A549 (cell line): Measurements from ENCODE around the gene KIF2A. TPM values are rescaled to one million over a fixed set of nuclear protein-coding genes. Genes with fewer than 3 reads are reported as not detected.

Experiments used
- ATAC-seq, 2 experiments: fragments of 200-7000 bp in 1 of 2; fragments of >200 bp in 1 of 2; cut with Nextera tagmentation in 1 of 2; cut with Tn5 transposase in 1 of 2; 3 replicates each; pipeline versions ENCODE4 v1.8.0 to v1.9.1; 2018 to 2020; ENCODE audit warnings: mild to moderate bottlenecking in 1 of 2, moderate library complexity in 1 of 2
- CTCF ChIA-PET: fragments of 300-600 bp; sonication (Branson Sonifier 250); formaldehyde crosslinking; extraction: SDS; loops from one replicate; lab custom pipeline; 2021; ENCODE audit warnings: antibody characterized with exemption, inconsistent platforms; lab: Yijun Ruan, JAX
- POLR2A ChIA-PET: fragments of 350-600 bp; formaldehyde crosslinking; extraction: SDS; loops from one replicate; lab custom pipeline; 2021; ENCODE audit warnings: antibody characterized with exemption, inconsistent platforms; lab: Yijun Ruan, JAX
- DNase-seq, 2 experiments: peaks; one replicate each; pipeline versions ENCODE4 v3.0.0 to v3.0.0-alpha.2; 2011 to 2016; ENCODE audit warnings: low read depth in 1 of 2, low spot score in 1 of 2
- FAIRE-seq: peaks from 2 replicates; lab custom pipeline; 2011; peaks lifted over from hg19 to GRCh38; lab: Jason Lieb, UNC
- H3K27ac ChIP-seq, 2 experiments: fragments of >200 bp; sonication (Bioruptor Twin); formaldehyde crosslinking; 3 replicates each; pipeline ENCODE4 v1.5.1; 2016 to 2017
- H3K4me1 ChIP-seq: fragments of >200 bp; sonication (Bioruptor Twin); formaldehyde crosslinking; 3 replicates; pipeline ENCODE4 v1.6.1; 2016
- H3K4me2 ChIP-seq: fragments of >200 bp; sonication (Bioruptor Twin); formaldehyde crosslinking; 3 replicates; pipeline ENCODE4 v1.6.1; 2016
- H3K4me3 ChIP-seq: fragments of >200 bp; sonication (Bioruptor Twin); formaldehyde crosslinking; 3 replicates; pipeline ENCODE4 v1.5.1; 2016
- H3K9me3 ChIP-seq: fragments of >200 bp; sonication (Bioruptor Twin); formaldehyde crosslinking; 3 replicates; pipeline ENCODE4 v1.6.1; 2016
- CBX2 ChIP-seq: fragments of 200-600 bp; sonication (generic); IDR thresholded peaks from 2 replicates; pipeline ENCODE4 v1.6.1; 2016; ENCODE audit warnings: low read depth, mild to moderate bottlenecking, borderline replicate concordance
- CHD2 ChIP-seq: fragments of 150-350 bp; IDR thresholded peaks from 2 replicates; pipeline ENCODE4 v1.6.1; 2014; ENCODE audit warnings: low read length; ENCODE audit not compliant: partially characterized antibody
- CTCF ChIP-seq: fragments of >200 bp; sonication (Bioruptor Twin); formaldehyde crosslinking; IDR thresholded peaks from 3 replicates; pipeline ENCODE4 v1.5.1; 2016
- FOSL2 ChIP-seq, 2 experiments: fragments of 450-650 bp in 1 of 2; fragments of >200 bp in 1 of 2; sonication (Bioruptor Twin) in 1 of 2; formaldehyde crosslinking; IDR thresholded peaks; 2 replicates each; pipeline versions ENCODE4 v1.5.0 to v1.6.1; 2016 to 2020; ENCODE audit warnings: mild to moderate bottlenecking in 1 of 2, moderate library complexity in 1 of 2
- HDAC2 ChIP-seq: fragments of 200-600 bp; sonication (generic); IDR thresholded peaks from 2 replicates; pipeline ENCODE4 v1.6.1; 2016
- HES2 ChIP-seq: fragments of >200 bp; sonication (Bioruptor Twin); formaldehyde crosslinking; IDR thresholded peaks from 2 replicates; pipeline ENCODE4 v1.6.1; 2016
- HEYL ChIP-seq: fragments of 250-450 bp; sonication (Bioruptor Pico); IDR thresholded peaks from 2 replicates; pipeline ENCODE4 v1.8.0; 2021; ENCODE audit warnings: mild to moderate bottlenecking, moderate library complexity
- HOXA7 ChIP-seq: fragments of 250-450 bp; sonication (Bioruptor Pico); IDR thresholded peaks from 2 replicates; pipeline ENCODE4 v1.5.0; 2020; ENCODE audit warnings: mild to moderate bottlenecking, moderate library complexity
- HOXB13 ChIP-seq: fragments of 250-450 bp; sonication (Bioruptor Pico); IDR thresholded peaks from 2 replicates; pipeline ENCODE4 v1.5.0; 2020; ENCODE audit warnings: low read depth, mild to moderate bottlenecking, moderate library complexity
- HOXB5 ChIP-seq: fragments of 250-450 bp; sonication (Bioruptor Pico); IDR thresholded peaks from 2 replicates; pipeline ENCODE4 v1.5.0; 2020; ENCODE audit warnings: mild to moderate bottlenecking, moderate library complexity
- JUNB ChIP-seq: fragments of >200 bp; sonication (Bioruptor Twin); formaldehyde crosslinking; IDR thresholded peaks from 2 replicates; pipeline ENCODE4 v1.6.1; 2016
- MAFK ChIP-seq: fragments of 450-650 bp; IDR thresholded peaks from 2 replicates; pipeline ENCODE4 v1.6.1; 2014; ENCODE audit not compliant: partially characterized antibody
- MAZ ChIP-seq: fragments of 150-350 bp; IDR thresholded peaks from 2 replicates; pipeline ENCODE4 v1.6.1; 2014; ENCODE audit warnings: antibody characterized with exemption, low read depth, low read length, borderline replicate concordance
- MYC ChIP-seq: IDR thresholded peaks from 2 replicates; pipeline ENCODE4 v1.6.1; 2012; ENCODE audit warnings: mild to moderate bottlenecking, inconsistent platforms, low read length, improper control_type of control experiment, borderline replicate concordance
- NPAS2 ChIP-seq: fragments of 250-450 bp; sonication (Bioruptor Pico); IDR thresholded peaks from 2 replicates; pipeline ENCODE4 v1.8.0; 2022; ENCODE audit warnings: mild to moderate bottlenecking, moderate library complexity, borderline replicate concordance
- NR3C1 ChIP-seq: fragments of >200 bp; sonication (Bioruptor Twin); formaldehyde crosslinking; IDR thresholded peaks from 3 replicates; pipeline ENCODE4 v1.6.1; 2017
- PHF8 ChIP-seq: fragments of 200-600 bp; sonication (generic); IDR thresholded peaks from 2 replicates; pipeline ENCODE4 v1.6.1; 2016; ENCODE audit warnings: low read depth, mild to moderate bottlenecking, antibody characterized with exemption, moderate library complexity, borderline replicate concordance
- RAD21 ChIP-seq, 2 experiments: fragments of >200 bp in 1 of 2; sonication (Bioruptor Twin) in 1 of 2; formaldehyde crosslinking in 1 of 2; IDR thresholded peaks in 1 of 2; conservative IDR thresholded peaks in 1 of 2; 2 replicates in 1 of 2; 3 replicates in 1 of 2; pipeline ENCODE4 v1.6.1; 2012 to 2018; ENCODE audit warnings: inconsistent platforms in 1 of 2
- RFX5 ChIP-seq: fragments of 450-650 bp; IDR thresholded peaks from 2 replicates; pipeline ENCODE4 v1.7.1; 2014; ENCODE audit warnings: antibody characterized with exemption, mild to moderate bottlenecking, moderate library complexity
- RNF2 ChIP-seq: fragments of 200-600 bp; sonication (generic); IDR thresholded peaks from 2 replicates; pipeline ENCODE4 v1.6.1; 2016; ENCODE audit warnings: low read depth, mild to moderate bottlenecking, antibody characterized with exemption, moderate library complexity, borderline replicate concordance
- TFCP2L1 ChIP-seq: fragments of 250-450 bp; sonication (Bioruptor Pico); IDR thresholded peaks from 2 replicates; pipeline ENCODE4 v1.5.0; 2021; ENCODE audit warnings: mild to moderate bottlenecking
- ZNF302 ChIP-seq: fragments of 250-450 bp; sonication (Bioruptor Pico); IDR thresholded peaks from 2 replicates; pipeline ENCODE4 v1.9.0; 2021; ENCODE audit warnings: inconsistent platforms, mild to moderate bottlenecking, moderate library complexity
- WGBS: methylation state at CpG from one replicate; pipeline ENCODE4 v1.1.6; 2017; ENCODE audit errors: missing lambda C conversion rate; 5-methylcytosine and 5-hydroxymethylcytosine counted together
- polyA plus RNA-seq, 4 experiments: library from polyadenylated mRNA; depleted of rRNA in 3 of 4; stranded (reverse); fragments of >200 nt; fragmentation: RNase III in 1 of 4; extraction: RNeasy Plus Mini Kit Qiagen cat#74134 plus additional on column Dnase treatment in 1 of 4; gene quantifications; 2 replicates in 3 of 4; 3 replicates in 1 of 4; pipeline ENCODE4 v1.2.3, GENCODE V29; 2011 to 2017
- TF ChIP-seq, protein P1 (sequence below): fragments of >200 bp; sonication (Bioruptor Twin); formaldehyde crosslinking; IDR thresholded peaks from 3 replicates; pipeline ENCODE4 v1.6.1; 2016
- TF ChIP-seq, protein P2 (sequence below): fragments of 250-450 bp; sonication (Bioruptor Pico); IDR thresholded peaks from 2 replicates; pipeline ENCODE4 v1.5.0; 2020; ENCODE audit warnings: low read depth, mild to moderate bottlenecking, moderate library complexity
- TF ChIP-seq, protein P3 (sequence below): IDR thresholded peaks from 2 replicates; pipeline ENCODE4 v1.6.1; 2012

Gene KIF2A
- polyA plus RNA-seq, 2 of the 4 experiments (the other 2 are of a cell fraction): 44.5 to 68.9 TPM

GRCh38 chr5:62258654-62259053, 47.4 kb upstream of the KIF2A start:
- FAIRE-seq: no peak
- POLR2A ChIA-PET: no interaction called here
- CTCF ChIA-PET: interaction anchor here (1.0 kb wide), 1 partner anchor 10 kb away, joined by 3 read pairs; no protein-coding TSS in a partner anchor

DNA sequence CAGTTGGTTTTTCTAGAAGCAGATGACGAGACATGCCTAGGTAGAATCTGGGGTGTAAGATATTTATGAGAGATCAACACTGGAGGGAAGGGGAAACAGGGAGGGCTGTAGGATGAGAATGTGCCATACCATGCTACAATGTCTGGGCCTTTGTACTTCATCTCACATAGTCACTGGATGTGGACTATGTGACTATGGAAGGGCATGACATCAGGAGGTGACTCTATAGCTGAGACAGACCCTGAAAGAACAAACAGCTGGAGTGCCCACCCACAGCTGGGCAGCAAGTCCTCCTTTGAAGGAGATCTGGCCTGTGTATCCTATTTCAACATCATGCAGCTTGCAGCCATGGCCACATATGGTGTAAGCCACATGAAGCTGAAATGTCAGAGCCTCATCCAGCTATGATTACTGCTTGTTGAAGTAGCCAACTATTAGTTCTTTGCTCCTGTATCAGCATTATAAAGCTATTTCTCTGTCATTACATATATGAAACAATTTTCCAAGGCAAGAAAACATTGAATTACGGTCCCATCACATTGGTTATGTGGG, 46.2 kb upstream of the KIF2A start:
- ChIA-PET POLR2A (no interaction called here), CTCF (interaction anchor here (1.0 kb wide), 1 partner anchor 22 kb away, joined by 3 read pairs; no protein-coding TSS in a partner anchor)
- Histone ChIP-seq H3K4me3 (no peak overlapping the region), H3K9me3 (no peaks in the 10 kb centered on the region), H3K4me2 (no peak overlapping the region), H3K27ac (no peak overlapping the region), H3K4me1 (no peaks in the 10 kb centered on the region)
- no peak for DNase-seq
- no peak for TF ChIP-seq HOXB13 (CRISPR knock-in tag)
- no peak for TF ChIP-seq JUNB
- TF ChIP-seq TFCP2L1 (CRISPR knock-in tag): no peak
- no peak for TF ChIP-seq CHD2
- no peak for TF ChIP-seq PHF8
- TF ChIP-seq, protein P1, sequence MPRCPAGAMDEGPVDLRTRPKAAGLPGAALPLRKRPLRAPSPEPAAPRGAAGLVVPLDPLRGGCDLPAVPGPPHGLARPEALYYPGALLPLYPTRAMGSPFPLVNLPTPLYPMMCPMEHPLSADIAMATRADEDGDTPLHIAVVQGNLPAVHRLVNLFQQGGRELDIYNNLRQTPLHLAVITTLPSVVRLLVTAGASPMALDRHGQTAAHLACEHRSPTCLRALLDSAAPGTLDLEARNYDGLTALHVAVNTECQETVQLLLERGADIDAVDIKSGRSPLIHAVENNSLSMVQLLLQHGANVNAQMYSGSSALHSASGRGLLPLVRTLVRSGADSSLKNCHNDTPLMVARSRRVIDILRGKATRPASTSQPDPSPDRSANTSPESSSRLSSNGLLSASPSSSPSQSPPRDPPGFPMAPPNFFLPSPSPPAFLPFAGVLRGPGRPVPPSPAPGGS: no peak
- no peak for TF ChIP-seq MAFK
- no peak for TF ChIP-seq HOXB5 (CRISPR knock-in tag)
- no peak for TF ChIP-seq CBX2
- no peak for TF ChIP-seq FOSL2 (IDR thresholded peaks at IDR 0.05)
- TF ChIP-seq FOSL2 (CRISPR knock-in tag; IDR thresholded peaks at IDR 0.05): no peak
- TF ChIP-seq HEYL (CRISPR knock-in tag): no peak
- TF ChIP-seq NR3C1: no peak
- TF ChIP-seq, protein P2, sequence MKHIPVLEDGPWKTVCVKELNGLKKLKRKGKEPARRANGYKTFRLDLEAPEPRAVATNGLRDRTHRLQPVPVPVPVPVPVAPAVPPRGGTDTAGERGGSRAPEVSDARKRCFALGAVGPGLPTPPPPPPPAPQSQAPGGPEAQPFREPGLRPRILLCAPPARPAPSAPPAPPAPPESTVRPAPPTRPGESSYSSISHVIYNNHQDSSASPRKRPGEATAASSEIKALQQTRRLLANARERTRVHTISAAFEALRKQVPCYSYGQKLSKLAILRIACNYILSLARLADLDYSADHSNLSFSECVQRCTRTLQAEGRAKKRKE: no peak
- no peak for TF ChIP-seq NPAS2 (CRISPR knock-in tag)
- TF ChIP-seq RNF2: no peak
- TF ChIP-seq CTCF: no peak
- no peak for TF ChIP-seq RAD21 (conservative IDR thresholded peaks at IDR 0.05 in 1 of 2, IDR thresholded peaks at IDR 0.05 in 1 of 2)
- TF ChIP-seq HDAC2: no peak
- TF ChIP-seq, protein P3, sequence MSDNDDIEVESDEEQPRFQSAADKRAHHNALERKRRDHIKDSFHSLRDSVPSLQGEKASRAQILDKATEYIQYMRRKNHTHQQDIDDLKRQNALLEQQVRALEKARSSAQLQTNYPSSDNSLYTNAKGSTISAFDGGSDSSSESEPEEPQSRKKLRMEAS: no peak
- FAIRE-seq: no peak
- WGBS: 55% methylated on average over 2 of the region's 2 CpGs
- no peak for ATAC-seq

More at GRCh38 chr5:62258654-62259053, 47.4 kb upstream of the KIF2A start:
- no peak overlapping the region for H3K4me2 ChIP-seq
- DNase-seq: no peak
- TF ChIP-seq HES2: no peak
- TF ChIP-seq MYC: no peak
- TF ChIP-seq ZNF302: no peak
- no peak for TF ChIP-seq HOXA7 (CRISPR knock-in tag)
- no peak for TF ChIP-seq MAZ
- no peak for TF ChIP-seq PHF8
- TF ChIP-seq RFX5: no peak
- TF ChIP-seq, all 56 proteins: peak for 0
- no peak overlapping the region for H3K4me3 ChIP-seq
- no peaks in the 10 kb centered on the region for H3K4me1 ChIP-seq
- no peak for ATAC-seq
- H3K27ac ChIP-seq: no peak overlapping the region
- H3K9me3 ChIP-seq: no peaks in the 10 kb centered on the region
